Left lung (tissue), 14 donors: Measurements from ENCODE around the gene SLC13A5. TPM values are rescaled to one million over a fixed set of nuclear protein-coding genes. Genes with fewer than 3 reads are reported as not detected.

ENCODE experiments used
- ATAC-seq: fragments of 200-7000 bp; cut with Tn5 transposase; one replicate; pipeline ENCODE4 v1.9.1; 2020; ENCODE audit warnings: moderate library complexity
- DNase-seq, 4 donors: peaks; one replicate each; pipeline ENCODE4 v3.0.0-alpha.2; 2013 to 2020
- H3K27ac ChIP-seq, 2 donors: fragments of 200-600 bp; sonication (generic) in 1 of 2; one replicate each; pipeline versions ENCODE4 v1.5.0 to v1.8.0; 2020 to 2021
- H3K27me3 ChIP-seq, 2 donors: fragments of 200-600 bp; sonication (generic) in 1 of 2; one replicate each; pipeline versions ENCODE4 v1.5.0 to v1.8.0; 2020 to 2021
- H3K36me3 ChIP-seq, 2 donors: fragments of 200-600 bp; sonication (generic) in 1 of 2; one replicate each; pipeline versions ENCODE4 v1.5.0 to v1.8.0; 2020 to 2021
- H3K4me1 ChIP-seq, 2 donors: fragments of 200-600 bp; one replicate each; pipeline ENCODE4 v1.8.0; 2021
- H3K4me3 ChIP-seq, 2 donors: fragments of 200-600 bp; sonication (generic) in 1 of 2; one replicate each; pipeline versions ENCODE4 v1.5.0 to v1.8.0; 2020 to 2021; ENCODE audit warnings: mild to moderate bottlenecking in 1 of 2
- H3K9me3 ChIP-seq, 2 donors: fragments of 200-600 bp; sonication (generic) in 1 of 2; one replicate each; pipeline versions ENCODE4 v1.5.0 to v1.8.0; 2020 to 2021
- CTCF ChIP-seq, 2 donors: fragments of 200-600 bp; sonication (generic) in 1 of 2; IDR thresholded peaks; one replicate each; pipeline versions ENCODE4 v1.5.0 to v1.8.0; 2021; ENCODE audit warnings: antibody characterized with exemption in 2 of 2
- intact Hi-C, 2 donors: fragments of 100-400 bp; cut with DNase I; formaldehyde crosslinking; loops; one replicate each; pipeline versions ENCODE4 v1.11.2 to v1.14.2; 2022
- long read RNA-seq, 12 donors: library from polyadenylated mRNA in 2 of 12; unstranded in 2 of 12; transcript quantifications; one replicate each; pipeline ENCODE4 v2.0.0 and lab custom pipeline, GENCODE V29; 2019 to 2026
- polyA plus RNA-seq, 6 donors: library from polyadenylated mRNA; unstranded; fragments of 120-200 nt; gene quantifications; one replicate each; pipeline ENCODE4 v1.2.1, GENCODE V29; 2013; ENCODE audit not compliant: insufficient read length in 6 of 6
- total RNA-seq, 2 donors: library from RNA; stranded (reverse); fragmentation: NEBNext Ultra II Directional; extraction: Animal tissue kit (Norgen Biotek cat#: 25700); gene quantifications; one replicate each; pipeline ENCODE4 v1.2.1, GENCODE V29; 2021
- donor health status: DM: no; HTN: yes; CAD: no.
- donor health status: DM: no; HTN: no; CAD: no.

The SLC13A5 gene
- total RNA-seq (under 1 TPM in 1 of 2 donors, not detected in 1; 0.17 TPM), polyA plus RNA-seq (under 1 TPM; 0.24 to 0.77 (median 0.48) TPM)
- long read RNA-seq, donor 1: 0 reads
- long read RNA-seq, donor 2: 0 reads
- long read RNA-seq, donor 3: 0 reads
- long read RNA-seq, donor 4: 0 reads
- long read RNA-seq, donor 5: 0 reads
- long read RNA-seq, donor 6: 0 reads
- long read RNA-seq, donor 7, full-length matches to known transcripts: 1 of 1 reads
- long read RNA-seq, donor 7, partial matches to known transcripts: 0 of 1 reads
- long read RNA-seq, donor 7, other reads (novel, unspliced or antisense): 0 of 1 reads
- long read RNA-seq, donor 8, full-length matches to known transcripts: 1 of 1 reads
- long read RNA-seq, donor 8, partial matches to known transcripts: 0 of 1 reads
- long read RNA-seq, donor 8, other reads (novel, unspliced or antisense): 0 of 1 reads
- long read RNA-seq, donor 9: 0 reads
- long read RNA-seq, donor 10: 0 reads
- long read RNA-seq, donor 11: 0 reads
- long read RNA-seq, donor 12, full-length matches to known transcripts: 1 of 1 reads
- long read RNA-seq, donor 12, partial matches to known transcripts: 0 of 1 reads
- long read RNA-seq, donor 12, other reads (novel, unspliced or antisense): 0 of 1 reads

GRCh38 chr17:6713130-6713917 lies at the start of gene SLC13A5:
SLC13A5 (minus strand) TSS chr17:6713369; CDS start chr17:6713333, 36 bp downstream.
- peak; percentile 52 for ATAC-seq
- peak in 1 of 4 donors; percentile 26 for DNase-seq
- Histone ChIP-seq H3K9me3 (no peaks in the 10 kb centered on the region), H3K27ac (no peak within 1 kb of the TSS), H3K4me1 (peaks cover 12 to 16% of the 10 kb centered on the region in 2 donors), H3K27me3 (peaks cover 23 to 82% of the 10 kb centered on the region in 2 donors), H3K36me3 (no peaks in the 10 kb centered on the region), H3K4me3 (peak within 1 kb of the TSS in 1 of 2 donors; percentile 11)
- no peak for TF ChIP-seq CTCF (IDR thresholded peaks at IDR 0.05)
- intact Hi-C loops: no loop called here

GRCh38 chr17:6761779-6762178 lies 48.6 kb upstream of the SLC13A5 start:
- H3K27ac ChIP-seq: no peak overlapping the region
- no peak overlapping the region for H3K4me3 ChIP-seq
- H3K9me3 ChIP-seq: no peaks in the 10 kb centered on the region
- peaks cover 0 to 19% of the 10 kb centered on the region in 2 donors for H3K4me1 ChIP-seq
- ATAC-seq: no peak
- no peaks in the 10 kb centered on the region for H3K27me3 ChIP-seq
- intact Hi-C loops: no loop called here
- no peak for DNase-seq
- TF ChIP-seq CTCF (IDR thresholded peaks at IDR 0.05): no peak
- peaks cover 0 to 83% of the 10 kb centered on the region in 2 donors for H3K36me3 ChIP-seq

GRCh38 chr17:6757747-6758146 lies 44.6 kb upstream of the SLC13A5 start:
- Histone ChIP-seq H3K4me3 (peak overlapping the region in 1 of 2 donors; percentile 68), H3K9me3 (no peaks in the 10 kb centered on the region), H3K36me3 (peaks cover 0 to 43% of the 10 kb centered on the region in 2 donors), H3K4me1 (peaks cover 10 to 55% of the 10 kb centered on the region in 2 donors), H3K27me3 (no peaks in the 10 kb centered on the region), H3K27ac (peak overlapping the region in 1 of 2 donors; percentile 85)
- intact Hi-C loops: no loop called here
- DNase-seq: no peak
- TF ChIP-seq CTCF (IDR thresholded peaks at IDR 0.05): no peak
- no peak for ATAC-seq

GRCh38 chr17:6756425-6757031 lies 43.4 kb upstream of the SLC13A5 start:
- no peaks in the 10 kb centered on the region for H3K9me3 ChIP-seq
- H3K4me3 ChIP-seq: peak overlapping the region; percentile 39 to 68
- intact Hi-C loops: no loop called here
- ATAC-seq: no peak
- H3K36me3 ChIP-seq: peaks cover 0 to 31% of the 10 kb centered on the region in 2 donors
- no peak for TF ChIP-seq CTCF (IDR thresholded peaks at IDR 0.05)
- peaks cover 12 to 67% of the 10 kb centered on the region in 2 donors for H3K4me1 ChIP-seq
- peak in 1 of 4 donors; percentile 78 for DNase-seq
- H3K27me3 ChIP-seq: no peaks in the 10 kb centered on the region
- peak overlapping the region; percentile 85 to 91 for H3K27ac ChIP-seq
